B cell (primary cell): Measurements from ENCODE around the gene VARS1. TPM values are rescaled to one million over a fixed set of nuclear protein-coding genes. Genes with fewer than 3 reads are reported as not detected.

Source experiments
- ATAC-seq: fragments of 200-7000 bp; cut with Tn5 transposase; one replicate; pipeline ENCODE4 v1.10.0; 2021; ENCODE audit warnings: low read depth, mild to moderate bottlenecking, moderate number of reproducible peaks, moderate library complexity
- CTCF ChIA-PET: fragments of 350-600 bp; sonication (Branson Sonifier 250); formaldehyde crosslinking; loops from one replicate; lab custom pipeline; 2021; ENCODE audit warnings: antibody characterized with exemption, inconsistent platforms; lab: Charles Lee
- POLR2A ChIA-PET: fragments of 350-600 bp; sonication (Branson Sonifier 250); formaldehyde crosslinking; loops from one replicate; lab custom pipeline; 2021; ENCODE audit warnings: antibody characterized with exemption; lab: Charles Lee
- DNase-seq: peaks from one replicate; pipeline ENCODE4 v3.0.0; 2013
- H2AFZ ChIP-seq: 2 replicates; pipeline ENCODE4 v1.6.1; 2012; ENCODE audit warnings: mild to moderate bottlenecking, low read depth, low read length; ENCODE audit not compliant: insufficient read depth, poor library complexity, severe bottlenecking
- H3K27ac ChIP-seq, 2 donors: 1 replicate in 1 of 2; 2 replicates in 1 of 2; pipeline ENCODE4 v1.5.1; 2012 to 2013; ENCODE audit warnings: low read length in 2 of 2, mild to moderate bottlenecking in 2 of 2, moderate library complexity in 1 of 2
- H3K27me3 ChIP-seq, 4 experiments: fragments of 200-600 bp in 1 of 4; sonication (generic) in 1 of 4; replicated peaks in 1 of 4; 1 replicate in 2 of 4; 2 replicates in 2 of 4; pipeline versions ENCODE4 v1.6.1 to v1.7.0; 2013 to 2016; ENCODE audit warnings: low read length in 3 of 4, mild to moderate bottlenecking in 2 of 4, mixed read lengths in 1 of 4, moderate library complexity in 1 of 4; ENCODE audit not compliant: insufficient read depth in 4 of 4, control insufficient read depth in 3 of 4; ENCODE audit errors: control extremely low read depth in 1 of 4
- H3K36me3 ChIP-seq, 2 experiments: replicated peaks in 1 of 2; 1 replicate in 1 of 2; 2 replicates in 1 of 2; pipeline versions ENCODE4 v1.6.1 to v1.7.1; 2013; ENCODE audit warnings: low read length in 1 of 2; ENCODE audit not compliant: insufficient read depth in 2 of 2, control insufficient read depth in 1 of 2; ENCODE audit errors: control extremely low read depth in 1 of 2, extremely low read depth in 1 of 2
- H3K4me1 ChIP-seq, 2 donors: fragments of 200-600 bp in 1 of 2; sonication (generic) in 1 of 2; 1 replicate in 1 of 2; 2 replicates in 1 of 2; pipeline versions ENCODE4 v1.5.1 to v1.6.1; 2013 to 2017; ENCODE audit warnings: low read length in 2 of 2; ENCODE audit not compliant: control insufficient read depth in 2 of 2, insufficient read depth in 2 of 2
- H3K4me2 ChIP-seq: replicated peaks from 2 replicates; pipeline ENCODE3; 2012; ENCODE audit warnings: mild to moderate bottlenecking, low read depth, low read length; ENCODE audit not compliant: poor library complexity, severe bottlenecking
- H3K4me3 ChIP-seq, 5 experiments: fragments of 200-600 bp in 1 of 5; sonication (generic) in 1 of 5; 1 replicate in 3 of 5; 2 replicates in 2 of 5; pipeline versions ENCODE4 v1.5.1 to v1.7.0; 2011 to 2016; ENCODE audit warnings: low read length in 4 of 5, mild to moderate bottlenecking in 4 of 5, low read depth in 2 of 5, control low read depth in 1 of 5, moderate library complexity in 1 of 5; ENCODE audit not compliant: insufficient read depth in 1 of 5; ENCODE audit errors: control extremely low read depth in 1 of 5, extremely low read depth in 1 of 5
- H3K79me2 ChIP-seq: fragments of 200-600 bp; sonication (generic); one replicate; pipeline ENCODE4 v1.6.0; 2016; ENCODE audit warnings: low read length; ENCODE audit not compliant: control insufficient read depth, insufficient read depth
- H3K9ac ChIP-seq: fragments of 200-600 bp; sonication (generic); 2 replicates; pipeline ENCODE4 v1.6.1; 2017; ENCODE audit warnings: mild to moderate bottlenecking, low read length, moderate library complexity
- H3K9me3 ChIP-seq, 3 donors: one replicate each; pipeline versions ENCODE4 v1.6.1 to v1.7.1; 2013; ENCODE audit warnings: low read length in 2 of 3; ENCODE audit not compliant: control insufficient read depth in 2 of 3, insufficient read depth in 1 of 3; ENCODE audit errors: control extremely low read depth in 1 of 3
- H4K20me1 ChIP-seq: 2 replicates; pipeline ENCODE4 v1.6.0; 2012; ENCODE audit warnings: mild to moderate bottlenecking, low read length; ENCODE audit not compliant: insufficient read depth, control insufficient read depth, poor library complexity, severe bottlenecking
- H3K27ac Mint-ChIP-seq: one replicate; pipeline ENCODE4 v1.8.0; 2021; ENCODE audit warnings: mixed read lengths
- H3K27me3 Mint-ChIP-seq: one replicate; pipeline ENCODE4 v1.8.0; 2021; ENCODE audit warnings: mixed read lengths
- H3K4me1 Mint-ChIP-seq: one replicate; pipeline ENCODE4 v1.8.0; 2021; ENCODE audit warnings: mixed read lengths
- H3K4me3 Mint-ChIP-seq: one replicate; pipeline ENCODE4 v1.8.0; 2021; ENCODE audit warnings: mixed read lengths
- H3K9me3 Mint-ChIP-seq: one replicate; pipeline ENCODE4 v1.8.0; 2022; ENCODE audit warnings: mixed read lengths; ENCODE audit not compliant: insufficient read depth
- EZH2 ChIP-seq: IDR thresholded peaks from 2 replicates; pipeline ENCODE4 v1.6.1; 2012; ENCODE audit warnings: borderline replicate concordance, low read depth, mild to moderate bottlenecking, moderate library complexity, low read length; ENCODE audit not compliant: insufficient read depth, poor library complexity, severe bottlenecking
- WGBS: methylation state at CpG from one replicate; pipeline ENCODE4 v1.1.5; 2013; ENCODE audit warnings: missing lambda C conversion rate; ENCODE audit not compliant: insufficient coverage; 5-methylcytosine and 5-hydroxymethylcytosine counted together
- intact Hi-C: fragments of 100-400 bp; cut with micrococcal nuclease; formaldehyde crosslinking; loops from one replicate; pipeline ENCODE4 v1.10.0; 2022
- polyA plus RNA-seq: library from polyadenylated mRNA; depleted of rRNA; stranded (reverse); fragments of >200 nt; gene quantifications from 2 replicates; pipeline ENCODE4 v1.2.3, GENCODE V29; 2012
- total RNA-seq, 2 donors: library from RNA; stranded (reverse); fragments of 120-200 nt in 1 of 2; gene quantifications; 1 replicate in 1 of 2; 2 replicates in 1 of 2; pipeline versions ENCODE4 v1.2.3 to v1.2.4, GENCODE V29; 2013 to 2022
- TF ChIP-seq, protein P1 (sequence below): fragments of 200-600 bp; IDR thresholded peaks from one replicate; pipeline ENCODE4 v1.8.0; 2022; ENCODE audit warnings: antibody characterized with exemption, mild to moderate bottlenecking

VARS1 gene
- total and polyA plus RNA-seq, 2 donors (not counting 1 experiment from before 2014, with no cell fraction given): 52.3 to 66.8 TPM

- Histone ChIP-seq H3K9me3 (no peaks in the 10 kb centered on the region), H3K4me1 (no peaks in the 10 kb centered on the region), H3K36me3 (peaks cover 0 to 4% of the 10 kb centered on the region in 2 experiments), H3K79me2 (no peaks in the 10 kb centered on the region), H2AFZ (no peak overlapping the region), H3K4me3 (no peak overlapping the region), H4K20me1 (no peaks in the 10 kb centered on the region), H3K27me3 (no peaks in the 10 kb centered on the region), H3K4me2 (no peak overlapping the region), H3K9ac (no peak overlapping the region), H3K27ac (no peak overlapping the region)
- 100% methylated on average over 5 of the region's 7 CpGs for WGBS
- no peaks in the 10 kb centered on the region for H3K27me3 Mint-ChIP-seq
- H3K4me3 Mint-ChIP-seq: no peak overlapping the region
- H3K9me3 Mint-ChIP-seq: no peaks in the 10 kb centered on the region
- DNase-seq (no peak), ATAC-seq (no peak)
- H3K4me1 Mint-ChIP-seq: no peaks in the 10 kb centered on the region
- no peak overlapping the region for H3K27ac Mint-ChIP-seq
- intact Hi-C loops: no loop called here
- ChIA-PET POLR2A (no interaction called here), CTCF (interaction anchor here (1.0 to 2.0 kb wide), 2 partner anchors 21 to 80 kb away, joined by 3 to 4 read pairs; partner anchors contain the start of gene DDAH2)
- TF ChIP-seq, protein P1, sequence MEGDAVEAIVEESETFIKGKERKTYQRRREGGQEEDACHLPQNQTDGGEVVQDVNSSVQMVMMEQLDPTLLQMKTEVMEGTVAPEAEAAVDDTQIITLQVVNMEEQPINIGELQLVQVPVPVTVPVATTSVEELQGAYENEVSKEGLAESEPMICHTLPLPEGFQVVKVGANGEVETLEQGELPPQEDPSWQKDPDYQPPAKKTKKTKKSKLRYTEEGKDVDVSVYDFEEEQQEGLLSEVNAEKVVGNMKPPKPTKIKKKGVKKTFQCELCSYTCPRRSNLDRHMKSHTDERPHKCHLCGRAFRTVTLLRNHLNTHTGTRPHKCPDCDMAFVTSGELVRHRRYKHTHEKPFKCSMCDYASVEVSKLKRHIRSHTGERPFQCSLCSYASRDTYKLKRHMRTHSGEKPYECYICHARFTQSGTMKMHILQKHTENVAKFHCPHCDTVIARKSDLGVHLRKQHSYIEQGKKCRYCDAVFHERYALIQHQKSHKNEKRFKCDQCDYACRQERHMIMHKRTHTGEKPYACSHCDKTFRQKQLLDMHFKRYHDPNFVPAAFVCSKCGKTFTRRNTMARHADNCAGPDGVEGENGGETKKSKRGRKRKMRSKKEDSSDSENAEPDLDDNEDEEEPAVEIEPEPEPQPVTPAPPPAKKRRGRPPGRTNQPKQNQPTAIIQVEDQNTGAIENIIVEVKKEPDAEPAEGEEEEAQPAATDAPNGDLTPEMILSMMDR: no peak
- no peak for TF ChIP-seq EZH2
Observed at GRCh38 chr6:31750411-31751022, 45.0 kb downstream of the VARS1 start.

DNA sequence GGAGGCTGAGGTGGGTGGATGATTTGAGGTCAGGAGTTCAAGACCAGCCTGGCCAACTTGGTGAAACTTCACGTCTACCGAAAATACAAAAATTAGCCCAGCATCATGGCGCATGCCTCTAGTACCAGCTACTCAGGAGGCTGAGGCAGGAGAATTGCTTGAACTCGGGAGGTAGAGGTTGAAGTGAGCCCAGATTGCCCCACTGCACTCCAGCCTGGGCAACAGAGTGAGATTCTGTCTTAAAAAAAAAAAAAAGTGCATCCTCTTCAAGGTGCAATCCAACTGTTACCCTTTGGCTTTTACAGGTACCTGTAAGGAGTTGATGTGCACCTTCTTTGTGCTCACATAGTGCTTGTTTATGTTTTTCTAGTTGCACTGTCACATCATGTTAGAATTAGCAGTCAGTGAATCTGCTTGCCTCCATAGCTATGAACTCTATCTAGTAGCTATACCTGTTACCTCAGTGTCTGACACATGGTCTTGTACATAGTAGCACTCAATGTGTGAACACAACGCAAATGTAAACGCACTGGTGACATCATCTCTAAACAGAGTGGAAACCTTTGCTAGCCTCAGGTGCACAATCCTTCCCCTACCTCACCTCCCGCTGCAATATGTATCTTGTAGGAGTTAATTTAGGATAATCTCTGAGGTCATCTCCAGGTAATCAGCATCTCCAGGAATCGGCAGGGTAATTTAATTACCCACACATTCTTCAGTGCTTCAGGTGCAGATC is 46.1 kb downstream of the VARS1 start:
- Histone ChIP-seq H3K27ac (no peak overlapping the region), H2AFZ (no peak overlapping the region), H4K20me1 (no peaks in the 10 kb centered on the region), H3K79me2 (no peaks in the 10 kb centered on the region), H3K36me3 (peaks cover 0 to 4% of the 10 kb centered on the region in 2 experiments), H3K4me1 (no peaks in the 10 kb centered on the region), H3K4me2 (no peak overlapping the region), H3K9me3 (no peaks in the 10 kb centered on the region), H3K9ac (no peak overlapping the region), H3K27me3 (no peaks in the 10 kb centered on the region), H3K4me3 (no peak overlapping the region)
- H3K27ac Mint-ChIP-seq: no peak overlapping the region
- no peaks in the 10 kb centered on the region for H3K4me1 Mint-ChIP-seq
- intact Hi-C loops: no loop called here
- ChIA-PET CTCF (interaction anchor here (1.0 kb wide), 1 partner anchor 81 kb away, joined by 3 read pairs; no protein-coding TSS in a partner anchor), POLR2A (no interaction called here)
- no peak overlapping the region for H3K4me3 Mint-ChIP-seq
- H3K27me3 Mint-ChIP-seq: no peaks in the 10 kb centered on the region
- ATAC-seq: no peak
- TF ChIP-seq, protein P1: no peak
- TF ChIP-seq EZH2: no peak
- H3K9me3 Mint-ChIP-seq: no peaks in the 10 kb centered on the region
- DNase-seq: no peak
- WGBS: 100% methylated on average over 5 of the region's 8 CpGs
